T-helper 1 cell treated with Interleukin-12 subunit alpha and Interleukin-12 subunit beta and Interleukin-4 antibody, amounts not matched to agents 30 μg/mL and 1 μg/mL, for 36 hours (primary cell): ENCODE data around the gene S100A11.
A peak's percentile ranks its signal among the peaks of the same experiment; 100 is the strongest.

Source experiments
- H3K27ac Mint-ChIP-seq: one replicate; pipeline ENCODE4 v1.8.0; 2021; ENCODE audit warnings: mild to moderate bottlenecking, mixed read lengths
- H3K27me3 Mint-ChIP-seq: one replicate; pipeline ENCODE4 v1.8.0; 2021; ENCODE audit warnings: low read depth, mixed read lengths
- H3K36me3 Mint-ChIP-seq: one replicate; pipeline ENCODE4 v1.8.0; 2021; ENCODE audit warnings: low read depth, mixed read lengths
- H3K4me1 Mint-ChIP-seq: one replicate; pipeline ENCODE4 v1.8.0; 2021; ENCODE audit warnings: low read depth, mixed read lengths
- H3K4me3 Mint-ChIP-seq: one replicate; pipeline ENCODE4 v1.8.0; 2021; ENCODE audit warnings: mild to moderate bottlenecking, moderate library complexity, mixed read lengths
- H3K9me3 Mint-ChIP-seq: one replicate; pipeline ENCODE4 v1.8.0; 2021; ENCODE audit warnings: mixed read lengths

The S100A11 gene

DNA sequence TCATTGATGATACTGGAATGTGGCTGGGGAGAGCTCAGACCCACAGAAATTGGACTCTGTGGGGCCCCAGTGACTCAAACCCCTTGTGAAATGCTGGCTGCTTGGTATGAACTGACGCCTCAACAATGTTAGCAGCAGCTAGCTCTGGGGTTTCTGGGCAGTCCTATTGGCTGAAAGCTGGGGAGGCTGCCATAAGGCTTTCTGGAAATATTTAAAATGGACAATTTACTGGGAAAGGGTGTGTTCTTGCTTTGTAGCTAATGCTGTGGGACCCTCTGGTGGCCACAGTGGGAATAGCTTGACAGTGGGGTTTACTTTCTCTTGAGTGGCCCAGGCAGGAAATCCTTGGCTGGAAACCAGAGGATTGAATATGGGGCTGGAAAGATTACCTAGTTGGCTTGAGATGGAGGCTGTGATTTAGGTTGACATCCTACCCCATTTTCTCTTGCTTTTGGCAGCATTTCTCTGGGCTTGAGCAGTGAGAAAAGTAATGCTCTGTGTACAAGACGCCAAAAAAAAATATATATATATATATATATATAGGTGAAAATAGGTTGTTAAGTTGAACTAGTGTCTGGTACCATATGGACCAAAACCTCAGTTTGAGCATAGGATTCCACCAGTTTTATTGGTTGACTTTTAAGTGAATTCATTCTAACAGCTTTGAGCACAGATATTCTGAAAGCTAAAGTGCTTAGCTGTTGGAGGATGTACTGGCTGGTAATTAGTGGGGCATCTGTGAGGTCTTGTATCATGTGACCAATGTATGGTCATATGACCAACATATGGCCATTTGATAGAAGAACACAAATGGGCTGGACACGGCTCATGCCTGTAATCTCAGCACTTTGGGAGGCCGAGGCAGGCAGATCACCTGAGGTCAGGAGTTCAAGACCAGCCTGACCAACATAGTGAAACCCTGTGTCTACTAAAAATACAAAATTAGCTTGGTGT lies 34.9 kb downstream of the S100A11 start:
- Mint-ChIP-seq H3K9me3 (no peaks in the 10 kb centered on the region), H3K4me1 (peaks cover 10% of the 10 kb centered on the region), H3K27ac (no peak overlapping the region), H3K27me3 (peaks cover 38% of the 10 kb centered on the region), H3K4me3 (no peak overlapping the region), H3K36me3 (no peaks in the 10 kb centered on the region)

DNA sequence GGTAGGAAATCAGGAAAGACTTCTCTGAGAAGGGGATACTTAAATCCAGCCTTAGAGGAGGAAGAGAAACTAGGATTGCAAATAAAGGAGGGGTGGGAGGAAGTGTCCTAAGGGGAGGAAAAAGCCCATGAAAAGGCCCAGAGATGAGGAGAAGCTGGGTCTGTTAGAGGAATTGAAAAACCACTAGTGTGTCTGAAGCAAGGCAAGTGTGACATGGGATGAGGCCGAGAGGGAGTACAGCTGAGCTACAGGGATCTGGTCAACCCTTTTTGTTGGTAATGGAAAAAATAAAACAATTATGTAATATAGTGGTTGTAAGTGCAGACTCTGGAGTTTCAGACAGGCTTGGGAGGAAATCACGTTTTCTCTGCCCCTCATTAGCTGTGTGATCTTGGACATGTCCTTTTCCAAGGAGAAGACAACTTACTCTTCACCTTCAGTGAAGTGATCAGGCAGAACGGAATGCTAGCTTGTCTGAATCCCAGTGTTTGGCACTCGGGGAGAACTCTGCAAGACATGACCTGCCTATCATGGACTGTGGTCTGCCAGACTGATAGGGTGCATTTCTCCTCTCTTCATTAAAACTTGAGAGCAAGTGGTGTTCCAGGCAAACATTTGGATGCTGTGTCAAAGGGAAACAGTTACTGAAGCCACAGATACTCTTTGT lies 35.7 kb downstream of the S100A11 start:
- no peaks in the 10 kb centered on the region for H3K36me3 Mint-ChIP-seq
- peaks cover 37% of the 10 kb centered on the region for H3K27me3 Mint-ChIP-seq
- peaks cover 11% of the 10 kb centered on the region for H3K4me1 Mint-ChIP-seq
- H3K4me3 Mint-ChIP-seq: no peak overlapping the region
- no peaks in the 10 kb centered on the region for H3K9me3 Mint-ChIP-seq
- H3K27ac Mint-ChIP-seq: no peak overlapping the region

DNA sequence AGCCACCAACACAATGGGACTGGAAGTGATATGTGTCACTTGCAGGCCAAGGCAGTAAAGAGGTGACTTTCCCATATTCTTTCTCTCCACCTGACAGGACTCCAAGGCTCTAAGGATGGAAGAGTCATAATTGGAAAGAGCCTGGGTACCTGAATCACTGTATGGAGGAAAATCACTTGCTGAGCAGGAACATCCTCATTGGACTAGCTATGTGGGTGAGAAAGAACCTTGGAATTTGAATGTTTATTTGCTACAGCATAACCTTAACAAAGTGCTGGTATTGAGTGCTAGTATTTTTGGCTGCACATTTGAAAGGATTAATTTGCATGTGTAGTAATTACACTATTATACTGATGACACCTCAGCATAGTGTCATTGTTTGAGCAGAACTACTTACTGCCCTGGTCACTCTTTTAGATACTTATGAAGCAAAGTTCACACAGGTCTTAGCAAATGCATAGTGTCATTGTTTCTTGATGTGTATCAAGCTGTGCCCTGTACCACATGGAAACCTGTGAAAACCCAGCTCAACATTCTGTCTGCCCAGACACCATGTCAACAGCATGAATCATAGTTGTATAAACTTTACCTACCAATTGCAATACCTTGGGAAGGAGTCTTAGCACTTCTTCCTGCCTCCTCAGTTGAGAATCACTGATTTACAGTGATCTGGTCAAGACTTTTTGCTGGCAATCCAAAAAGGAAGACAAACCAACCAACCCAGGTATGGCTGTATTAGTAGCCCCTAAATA lies 38.0 kb downstream of the S100A11 start:
- H3K27me3 Mint-ChIP-seq: peaks cover 19% of the 10 kb centered on the region

DNA sequence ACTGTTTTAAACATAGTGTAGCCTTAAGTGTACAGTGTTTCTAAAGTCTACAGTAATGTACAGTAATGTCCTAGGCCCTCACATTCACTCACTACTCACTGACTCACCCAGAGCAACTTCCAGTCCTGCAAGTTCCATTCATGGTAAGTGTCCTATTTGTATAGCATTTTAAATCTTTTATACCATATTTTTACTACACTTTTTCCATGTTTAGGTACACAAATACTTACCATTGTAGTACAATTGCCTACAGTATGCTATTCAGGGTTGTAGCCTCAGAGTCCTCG lies 39.6 kb downstream of the S100A11 start:
- H3K36me3 Mint-ChIP-seq: peaks cover 6% of the 10 kb centered on the region

More for the DNA sequence above, 38.0 kb downstream of the S100A11 start:
- Mint-ChIP-seq H3K4me1 (peaks cover 19% of the 10 kb centered on the region), H3K9me3 (no peaks in the 10 kb centered on the region), H3K4me3 (no peak overlapping the region), H3K36me3 (no peaks in the 10 kb centered on the region), H3K27ac (no peak overlapping the region)

DNA sequence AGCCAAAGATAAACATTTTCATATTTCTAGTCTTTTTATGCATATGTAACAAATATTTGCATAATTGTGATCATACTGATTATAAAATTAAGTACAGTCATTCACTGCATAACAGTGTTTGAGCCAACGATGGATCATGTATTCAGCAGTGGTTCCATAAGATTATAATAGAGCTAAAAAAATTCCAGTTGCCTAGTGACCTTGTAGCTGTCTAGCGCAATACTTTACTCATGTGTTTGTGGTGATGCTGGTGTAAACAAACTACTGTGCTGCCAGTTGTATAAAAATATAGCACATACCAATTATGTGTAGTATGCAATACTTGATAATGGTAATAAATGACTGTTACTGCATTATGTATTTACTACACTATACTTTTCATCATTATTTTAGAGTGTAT lies 41.0 kb downstream of the S100A11 start:
- Mint-ChIP-seq H3K4me3 (no peak overlapping the region), H3K4me1 (peaks cover 37% of the 10 kb centered on the region), H3K27me3 (peaks cover 9% of the 10 kb centered on the region), H3K9me3 (no peaks in the 10 kb centered on the region), H3K36me3 (peaks cover 9% of the 10 kb centered on the region), H3K27ac (no peak overlapping the region)

More for the DNA sequence above, 39.6 kb downstream of the S100A11 start:
- H3K27ac Mint-ChIP-seq: no peak overlapping the region
- H3K27me3 Mint-ChIP-seq: peaks cover 9% of the 10 kb centered on the region
- H3K4me1 Mint-ChIP-seq: peaks cover 24% of the 10 kb centered on the region
- no peak overlapping the region for H3K4me3 Mint-ChIP-seq
- no peaks in the 10 kb centered on the region for H3K9me3 Mint-ChIP-seq

DNA sequence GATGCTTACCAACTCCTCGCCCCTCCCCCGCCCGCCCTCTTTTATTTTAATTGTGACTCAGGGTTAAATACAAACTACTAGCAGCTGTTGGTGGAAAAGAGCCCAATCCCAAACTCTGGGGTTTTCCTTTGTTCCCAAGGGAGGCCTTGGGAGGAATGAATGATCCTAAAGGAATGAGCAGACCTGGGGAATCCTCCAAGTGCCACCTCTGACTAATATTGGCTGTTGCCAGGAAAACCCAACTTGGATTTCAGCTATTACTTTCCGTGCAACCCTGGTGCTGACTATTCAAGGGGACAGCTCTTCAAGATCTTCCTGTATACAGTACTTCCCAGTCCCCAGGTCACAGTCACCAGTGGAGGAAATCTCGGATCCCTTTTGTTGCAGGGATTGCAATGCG lies 41.8 kb downstream of the S100A11 start:
- Mint-ChIP-seq H3K9me3 (no peaks in the 10 kb centered on the region), H3K27ac (peak overlapping the region; percentile 14), H3K4me3 (peak overlapping the region; percentile 73), H3K27me3 (peaks cover 9% of the 10 kb centered on the region), H3K36me3 (peaks cover 9% of the 10 kb centered on the region), H3K4me1 (peaks cover 44% of the 10 kb centered on the region)

DNA sequence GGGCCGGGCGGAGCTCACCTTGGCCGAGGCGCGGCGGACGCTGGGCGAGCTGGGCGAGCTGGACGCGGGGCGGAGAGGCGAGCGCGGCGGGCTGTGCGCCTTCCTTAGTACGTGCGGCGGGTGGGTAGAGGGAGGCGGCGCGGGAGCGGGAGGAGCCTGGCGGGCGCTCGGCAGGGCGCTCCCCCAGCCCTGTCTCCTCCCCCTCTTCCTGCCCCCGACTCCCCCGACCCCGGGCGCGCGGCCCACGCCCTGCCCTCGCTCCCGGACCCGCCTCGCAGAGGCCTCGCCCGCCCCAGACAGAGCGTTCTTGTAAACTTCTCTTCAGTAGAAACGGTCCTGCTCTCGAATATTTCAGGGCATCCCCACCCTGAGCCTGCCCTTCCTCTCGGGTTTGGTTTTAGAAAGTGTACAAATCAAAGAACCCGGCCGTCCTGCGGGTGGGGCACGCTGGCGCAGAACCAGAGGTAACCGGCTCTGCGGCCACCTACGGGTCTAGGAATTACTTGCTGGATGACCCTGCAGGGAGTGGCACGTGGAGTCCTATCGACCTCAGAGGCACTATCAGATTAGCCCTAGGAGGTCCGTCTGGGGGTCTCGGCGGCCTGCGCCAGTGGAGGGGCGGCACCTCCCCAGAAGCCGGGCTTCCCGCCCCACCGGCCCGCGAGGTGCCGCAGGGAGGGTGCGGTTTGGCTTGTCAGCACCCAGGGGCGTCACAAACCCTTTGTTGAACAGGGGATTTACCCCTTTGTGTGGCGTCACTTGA lies 42.9 kb downstream of the S100A11 start, which contains the start of gene S100A10:
S100A10 (minus strand) TSS at position 126 of the 763 bp plus-strand sequence. CDS start 7,629 bp downstream, outside the sequence.
- Mint-ChIP-seq H3K9me3 (no peaks in the 10 kb centered on the region), H3K36me3 (peaks cover 9% of the 10 kb centered on the region), H3K27me3 (peaks cover 2% of the 10 kb centered on the region), H3K4me3 (peak within 1 kb of the TSS; percentile 97), H3K4me1 (peaks cover 53% of the 10 kb centered on the region), H3K27ac (peak within 1 kb of the TSS; percentile 96)

DNA sequence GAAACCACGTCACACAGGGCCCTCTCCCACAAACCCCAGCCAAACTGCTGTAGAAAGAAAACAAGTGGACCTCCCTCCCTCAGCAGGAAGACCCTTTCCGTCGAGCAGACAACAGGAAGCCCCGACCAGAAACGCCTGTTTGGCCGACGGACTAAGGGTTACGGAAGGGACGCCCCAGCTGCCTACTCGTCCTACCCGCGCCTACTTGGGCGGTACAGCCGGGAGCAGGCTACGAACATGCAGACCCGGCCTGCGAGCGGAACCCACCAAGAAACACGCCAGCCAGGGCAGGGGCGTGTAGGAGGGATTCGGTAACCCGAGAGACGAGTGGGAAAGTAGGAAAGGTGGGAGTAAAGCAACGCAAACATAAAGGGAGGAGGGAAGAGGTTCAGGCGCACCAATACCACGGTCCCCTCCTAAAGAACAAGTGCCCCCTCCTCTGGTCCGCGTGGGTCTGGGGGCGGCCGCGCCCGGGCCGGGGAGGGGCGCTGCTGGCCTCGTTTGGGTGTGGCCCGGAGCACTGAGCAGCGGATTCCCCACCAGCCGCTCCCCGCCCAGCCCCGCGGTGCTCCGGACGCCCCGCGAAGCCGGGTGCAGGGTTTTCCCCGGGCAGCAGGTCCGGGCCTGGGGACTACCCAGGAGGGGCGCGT lies 43.6 kb downstream of the S100A11 start:
- Mint-ChIP-seq H3K4me3 (peak overlapping the region; percentile 97), H3K27ac (peak overlapping the region; percentile 96), H3K27me3 (no peaks in the 10 kb centered on the region), H3K9me3 (no peaks in the 10 kb centered on the region), H3K36me3 (peaks cover 15% of the 10 kb centered on the region), H3K4me1 (peaks cover 59% of the 10 kb centered on the region)

DNA sequence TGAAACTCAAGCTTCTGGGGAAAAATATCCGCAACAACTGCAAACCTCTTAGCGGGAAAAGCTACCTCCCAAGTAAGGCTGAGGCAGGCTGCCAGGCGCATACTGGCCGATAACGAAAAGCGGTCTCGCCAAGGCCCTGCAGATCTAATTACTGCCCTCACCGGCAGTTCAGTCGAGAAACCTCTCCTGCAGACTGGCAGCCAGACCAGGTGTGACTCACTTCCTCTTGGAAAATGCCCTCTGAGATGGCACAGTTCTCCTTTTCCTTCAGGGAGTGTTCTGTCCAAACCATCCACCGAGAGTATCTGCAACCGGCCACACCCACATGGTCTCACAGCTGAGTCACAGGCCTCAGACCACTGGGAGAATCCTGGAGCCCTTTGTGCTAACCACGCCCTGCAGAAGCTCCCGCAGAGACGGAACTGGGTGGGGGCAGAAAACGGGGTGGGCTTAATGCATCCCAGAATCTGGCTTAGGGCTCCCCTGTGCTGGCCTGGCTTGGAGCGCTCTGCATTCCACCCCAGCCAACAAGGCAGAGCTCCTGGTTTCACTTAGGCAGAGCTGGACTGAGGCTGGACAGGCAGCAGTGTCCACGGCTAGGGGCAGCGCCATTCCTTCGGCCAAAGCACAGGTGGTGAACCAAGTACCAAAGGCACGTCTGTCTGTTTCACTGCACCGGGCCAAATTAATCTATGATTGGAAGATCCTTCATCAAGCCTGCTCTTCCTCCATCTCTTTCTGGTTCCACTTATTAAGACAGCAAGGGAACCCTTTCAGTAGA lies 44.3 kb downstream of the S100A11 start:
- Mint-ChIP-seq H3K9me3 (no peaks in the 10 kb centered on the region), H3K27me3 (no peaks in the 10 kb centered on the region), H3K36me3 (peaks cover 15% of the 10 kb centered on the region), H3K27ac (peak overlapping the region; percentile 96), H3K4me1 (peaks cover 63% of the 10 kb centered on the region), H3K4me3 (peak overlapping the region; percentile 97)

DNA sequence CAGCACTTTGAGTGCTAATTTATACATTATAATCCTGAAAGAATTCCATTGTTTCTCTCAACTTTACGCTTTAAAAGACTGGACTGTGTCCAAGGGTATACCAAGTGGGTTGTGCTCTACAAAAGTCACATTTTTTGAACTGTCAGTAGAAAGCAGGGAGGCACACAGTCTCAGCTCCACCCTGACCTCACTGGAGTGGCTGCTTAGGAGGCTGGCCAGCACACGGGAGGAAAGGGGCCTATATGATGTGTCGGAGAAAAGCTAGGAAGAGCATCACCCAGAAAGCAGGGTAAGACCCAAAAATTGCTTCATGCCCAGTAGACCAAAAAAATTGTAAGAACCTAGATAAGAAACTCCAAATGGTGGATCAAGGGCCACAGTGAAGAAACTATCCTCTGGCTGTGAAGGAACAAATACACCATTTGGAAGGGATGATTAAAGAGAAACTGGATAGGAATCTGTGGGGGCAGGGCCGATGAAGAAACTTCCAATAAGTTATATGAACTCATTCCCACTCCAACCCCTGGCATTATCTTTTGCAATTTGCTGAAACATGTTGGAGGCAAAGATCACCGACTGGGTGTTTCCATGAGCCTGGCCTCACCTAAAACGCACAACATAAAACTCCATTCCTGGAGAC lies 45.0 kb downstream of the S100A11 start:
- no peaks in the 10 kb centered on the region for H3K9me3 Mint-ChIP-seq

DNA sequence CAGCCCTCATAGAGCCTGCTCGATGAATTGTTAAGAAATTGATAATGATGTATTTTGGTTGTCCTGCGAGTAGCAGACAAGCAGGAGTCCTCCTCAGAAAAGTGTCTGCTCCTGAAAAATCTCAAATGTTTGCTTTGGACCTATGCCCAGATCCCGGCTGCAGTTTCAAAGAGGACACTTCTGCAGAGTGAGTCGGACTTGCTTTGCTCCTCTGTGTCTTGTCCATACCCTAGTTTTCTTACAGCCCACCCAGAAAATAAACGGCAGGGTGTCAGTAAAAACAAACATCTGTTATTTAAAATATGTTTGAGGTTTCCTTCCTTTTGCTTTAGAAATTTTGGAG lies 46.0 kb downstream of the S100A11 start:
- Mint-ChIP-seq H3K4me1 (peaks cover 65% of the 10 kb centered on the region), H3K36me3 (peaks cover 25% of the 10 kb centered on the region), H3K4me3 (no peak overlapping the region), H3K27me3 (no peaks in the 10 kb centered on the region), H3K9me3 (no peaks in the 10 kb centered on the region), H3K27ac (no peak overlapping the region)

More for the DNA sequence above, 45.0 kb downstream of the S100A11 start:
- H3K36me3 Mint-ChIP-seq: peaks cover 17% of the 10 kb centered on the region
- no peak overlapping the region for H3K27ac Mint-ChIP-seq
- peaks cover 60% of the 10 kb centered on the region for H3K4me1 Mint-ChIP-seq
- H3K4me3 Mint-ChIP-seq: peak overlapping the region; percentile 97
- H3K27me3 Mint-ChIP-seq: no peaks in the 10 kb centered on the region

DNA sequence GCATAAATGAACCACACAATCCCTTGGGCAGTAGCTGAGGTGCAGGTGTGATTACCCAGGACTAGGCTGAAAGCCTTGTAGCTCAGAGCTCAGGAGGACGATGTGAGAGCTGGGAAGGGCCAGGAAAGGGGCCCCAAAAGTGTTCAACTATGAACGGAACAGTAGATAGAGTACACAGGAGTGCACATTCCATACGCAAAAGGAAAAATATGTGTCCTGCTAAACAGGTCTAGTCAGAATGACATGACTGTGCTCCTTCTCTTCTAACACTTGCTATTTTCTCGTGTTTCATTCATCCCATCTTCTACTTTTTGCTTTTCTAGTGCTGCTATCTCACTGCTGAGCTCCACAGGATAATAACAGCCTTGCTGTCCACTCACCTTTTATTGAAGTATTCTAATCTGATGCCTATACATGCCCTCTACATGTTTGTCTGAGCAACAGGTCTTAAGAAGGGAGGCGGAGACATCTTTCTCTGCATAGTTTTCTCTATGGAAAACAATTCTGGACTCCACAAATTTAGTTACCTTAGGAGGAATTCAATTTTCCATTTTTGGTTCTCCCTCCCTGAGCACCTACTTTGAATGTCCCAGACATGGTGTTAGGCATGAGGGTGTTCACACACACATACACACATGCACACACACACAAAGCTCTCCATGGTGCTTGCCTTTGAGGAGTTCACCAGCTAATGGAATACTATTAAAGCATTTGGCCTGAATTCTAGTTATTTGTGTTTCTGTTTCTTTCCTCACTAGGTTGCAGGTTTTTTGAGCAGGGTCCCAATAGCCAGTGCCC lies 46.5 kb downstream of the S100A11 start:
- Mint-ChIP-seq H3K27ac (peak overlapping the region; percentile 42), H3K4me1 (peaks cover 69% of the 10 kb centered on the region), H3K4me3 (peak overlapping the region; percentile 36), H3K36me3 (peaks cover 30% of the 10 kb centered on the region), H3K9me3 (no peaks in the 10 kb centered on the region), H3K27me3 (no peaks in the 10 kb centered on the region)
